HG03196 (cell line): ENCODE results near the gene LTBP1.
"Not testable (repeated sequence)": the region's sequence is repeated elsewhere in the genome, so short reads cannot be mapped to it uniquely, and the experiment has no call there.

Experiments used
- ATAC-seq: cut with Tn5 transposase; IDR thresholded peaks from one replicate; pipeline ENCODE4 v1.9.1; 2021; ENCODE audit not compliant: unreplicated experiment

Gene LTBP1

DNA sequence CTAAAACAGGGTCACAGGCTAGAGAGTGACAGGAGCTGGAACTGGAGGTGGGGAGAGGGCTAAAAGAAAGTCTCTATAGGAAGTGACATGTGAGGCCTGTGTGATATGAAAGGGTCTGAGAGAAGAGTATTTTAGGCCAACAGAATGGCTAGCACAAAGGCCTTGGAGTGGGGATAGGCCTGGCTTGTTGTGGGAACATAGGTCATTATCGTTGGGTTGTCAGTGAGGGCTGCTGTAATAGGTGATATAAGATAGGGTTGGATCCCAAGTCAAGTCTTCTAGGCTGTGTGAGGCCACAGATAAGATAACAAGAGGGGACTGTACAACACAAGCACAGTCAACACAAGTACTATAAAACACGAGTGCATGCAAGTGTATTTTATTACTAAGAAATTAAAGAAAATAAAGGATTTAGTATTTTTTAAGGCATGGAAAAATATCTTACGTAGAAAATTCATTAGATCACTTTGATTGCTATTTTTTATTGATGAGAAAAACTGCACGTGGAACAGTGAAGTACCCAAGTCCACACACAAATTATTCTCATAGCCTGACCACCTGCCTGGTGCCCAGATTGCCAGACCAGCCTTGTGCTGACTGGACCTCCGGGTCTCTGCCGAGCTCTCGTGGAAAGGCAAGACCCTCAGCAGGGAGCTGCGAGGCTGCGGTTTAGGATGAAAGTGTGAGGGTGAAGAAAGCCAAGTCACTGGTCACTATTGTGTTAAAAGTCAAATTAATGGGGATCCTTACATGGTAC is 14.1 kb downstream of the LTBP1 start:
- ATAC-seq: no peak

DNA sequence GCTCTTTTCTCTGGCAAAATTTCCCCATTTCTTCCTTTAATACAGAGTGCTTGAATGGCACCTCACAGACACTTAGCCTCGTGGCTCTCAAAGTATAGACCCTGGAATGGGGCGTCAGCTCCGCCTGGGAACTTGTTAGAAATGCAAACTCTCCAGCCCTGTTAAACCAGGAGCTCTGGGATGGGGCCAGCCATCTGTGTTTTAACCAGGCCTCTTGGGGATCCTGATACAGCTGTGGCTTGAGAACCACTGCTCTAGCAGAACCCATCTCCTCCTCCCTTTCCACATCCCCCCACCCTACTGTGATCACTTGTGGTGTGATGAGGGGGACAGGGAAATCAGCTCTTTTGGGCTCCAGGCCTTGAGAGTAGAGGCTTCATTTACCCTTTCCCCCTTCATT is 15.9 kb downstream of the LTBP1 start:
- no peak for ATAC-seq

DNA sequence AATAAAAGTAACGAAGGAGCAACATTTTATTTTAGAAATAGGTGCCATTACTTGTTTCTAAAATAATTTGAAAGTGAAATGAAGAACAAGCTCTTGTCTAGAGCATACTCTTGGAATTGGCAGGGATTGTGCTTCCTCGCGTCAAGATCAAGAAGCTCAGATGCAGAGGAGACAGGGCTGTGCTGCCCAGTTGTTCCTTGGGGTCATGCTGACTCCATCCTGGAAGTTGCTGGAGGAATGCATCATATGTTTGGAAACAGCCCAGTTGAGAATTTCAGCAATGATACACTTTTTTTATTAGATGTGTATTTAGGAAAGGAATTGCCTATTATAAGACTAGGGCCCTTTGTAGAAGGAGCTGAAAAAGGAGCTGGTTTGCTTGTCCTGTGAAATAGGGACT is 17.2 kb downstream of the LTBP1 start:
- no peak for ATAC-seq

DNA sequence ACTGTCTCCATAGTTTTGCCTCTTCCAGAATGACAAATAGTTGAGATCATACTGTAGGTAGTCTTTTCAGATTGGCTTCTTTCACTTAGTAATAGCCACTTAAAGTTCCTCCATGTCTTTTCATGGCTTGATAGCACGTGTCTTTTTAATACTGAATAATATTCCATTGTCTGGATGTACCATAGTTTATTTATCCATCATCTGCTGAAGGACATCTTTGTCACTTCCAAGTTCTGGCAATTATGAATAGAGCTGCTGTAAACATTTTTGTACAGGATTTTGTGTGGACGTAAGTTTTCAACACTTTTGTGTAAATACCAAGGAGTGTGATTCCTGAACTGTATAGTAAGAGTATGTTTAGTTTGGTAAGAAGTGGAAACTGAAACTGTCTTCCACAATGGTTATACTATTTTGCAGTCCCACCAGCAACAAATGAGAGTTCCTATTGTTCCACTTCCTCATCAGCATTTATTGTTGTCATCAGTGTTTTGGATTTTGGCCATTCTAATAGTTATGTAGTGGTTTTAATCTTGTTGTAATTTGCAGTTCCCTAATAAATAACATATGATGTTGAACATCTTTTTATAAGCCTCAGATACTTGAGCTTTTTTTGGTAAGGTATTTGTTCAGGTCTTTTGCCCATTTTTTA is 18.9 kb downstream of the LTBP1 start:
- no peak for ATAC-seq

DNA sequence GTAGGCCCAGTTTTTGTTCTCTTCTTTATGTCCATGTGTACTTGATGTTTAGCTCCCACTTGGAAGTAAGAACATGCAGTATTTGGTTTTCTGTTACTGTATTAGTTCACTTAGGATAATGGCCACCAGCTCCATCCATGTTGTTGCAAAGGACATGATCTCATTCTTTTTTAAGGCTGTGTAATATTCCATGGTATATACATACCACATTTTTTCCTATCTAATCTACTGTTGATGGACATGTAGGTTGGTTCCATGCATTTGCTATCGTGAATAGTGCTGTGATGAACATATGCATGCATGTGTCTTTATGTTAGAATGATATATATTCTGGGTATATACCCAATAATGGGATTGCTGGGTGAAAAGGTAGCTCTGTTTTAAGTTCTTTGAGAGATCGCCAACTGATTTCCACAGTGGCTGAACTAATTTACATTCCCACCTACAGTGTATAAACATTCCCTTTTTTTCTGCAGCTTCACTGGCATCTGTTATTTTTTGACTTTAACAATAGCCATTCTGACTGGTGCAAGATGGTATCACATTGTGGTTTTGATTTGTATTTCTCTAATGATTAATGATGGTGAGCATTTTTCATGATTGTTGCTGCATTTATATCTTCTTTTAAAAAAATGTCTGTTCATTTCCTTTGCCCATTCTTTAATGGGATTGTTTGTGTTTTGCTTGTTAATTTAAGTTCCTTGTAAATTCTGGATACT is 22.9 kb downstream of the LTBP1 start:
- ATAC-seq: no peak

DNA sequence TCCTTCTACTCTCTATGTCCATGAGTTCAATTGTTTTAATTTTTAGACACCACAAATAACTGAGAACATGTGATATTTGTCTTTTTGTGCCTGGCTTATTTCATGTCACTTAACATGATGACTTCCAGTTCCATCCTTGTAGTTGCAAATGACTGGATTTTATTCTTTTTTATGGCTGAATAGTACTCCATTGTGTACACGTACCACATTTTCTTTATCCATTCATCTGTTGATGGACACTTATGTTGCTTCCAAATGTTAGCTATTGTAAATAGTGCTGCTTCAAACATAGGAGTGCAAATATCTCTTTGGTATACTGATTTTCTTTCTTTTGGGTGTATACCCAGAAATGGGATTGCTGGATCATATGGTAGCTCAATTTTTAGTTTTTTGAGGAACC is 27.0 kb downstream of the LTBP1 start:
- not testable (repeated sequence) for ATAC-seq

DNA sequence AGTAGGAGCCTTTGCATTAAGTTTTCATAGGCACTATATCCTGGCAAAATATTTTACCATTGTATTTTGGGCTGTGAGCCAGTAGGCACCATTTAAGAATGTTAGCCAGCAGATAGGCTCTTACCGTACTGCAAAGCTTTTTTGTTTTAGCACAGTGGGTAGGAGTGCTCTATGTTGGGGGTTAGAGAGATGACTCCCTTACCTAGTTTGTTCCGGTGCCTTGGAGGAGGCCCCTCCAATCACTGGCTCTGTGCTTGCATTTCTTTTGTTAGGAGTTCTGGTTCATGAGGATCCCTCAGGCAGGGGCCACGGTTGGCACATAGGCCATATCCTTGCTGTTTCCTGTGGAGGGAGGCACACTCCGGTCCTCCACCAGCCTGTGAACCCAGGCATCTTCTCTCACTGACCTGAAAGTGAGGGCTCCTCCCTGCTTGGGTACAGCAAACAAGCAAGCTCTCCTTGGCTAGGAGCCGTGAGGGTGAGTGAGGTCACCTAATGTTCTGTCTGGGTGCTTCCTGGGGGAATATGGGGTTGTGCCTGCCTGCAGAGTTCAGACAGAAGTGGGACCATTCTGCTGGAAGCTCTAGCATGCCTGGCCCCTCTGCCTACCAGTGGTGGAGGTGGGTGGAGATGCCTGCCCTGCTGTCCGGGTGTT is 29.8 kb downstream of the LTBP1 start:
- no peak for ATAC-seq

DNA sequence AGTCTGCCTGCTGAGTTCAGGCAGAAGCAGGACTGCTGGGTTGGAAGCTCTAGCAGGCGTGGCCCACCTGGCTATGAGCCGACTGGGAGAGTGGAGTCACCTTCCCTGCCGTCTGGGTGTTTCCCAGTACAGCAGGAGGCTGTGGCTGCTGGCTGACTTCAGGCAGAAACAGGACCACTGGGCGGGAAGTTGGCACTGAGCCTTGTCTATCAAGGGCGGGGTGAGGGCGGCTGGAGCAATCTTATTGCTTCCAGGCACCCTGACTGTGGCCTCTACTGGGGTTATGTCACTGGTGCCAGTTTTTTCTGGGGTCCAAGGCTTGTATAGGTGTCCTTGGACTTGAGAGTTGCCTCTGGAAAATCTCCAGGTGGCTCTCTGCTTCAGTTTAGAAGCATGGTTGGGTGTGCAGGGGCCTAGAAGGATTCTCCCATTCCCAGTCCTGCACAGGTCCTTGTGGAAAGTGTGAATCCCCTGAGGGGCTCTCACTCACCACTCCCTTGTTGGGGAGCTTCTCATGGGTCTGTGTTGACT is 30.5 kb downstream of the LTBP1 start:
- ATAC-seq: no peak

DNA sequence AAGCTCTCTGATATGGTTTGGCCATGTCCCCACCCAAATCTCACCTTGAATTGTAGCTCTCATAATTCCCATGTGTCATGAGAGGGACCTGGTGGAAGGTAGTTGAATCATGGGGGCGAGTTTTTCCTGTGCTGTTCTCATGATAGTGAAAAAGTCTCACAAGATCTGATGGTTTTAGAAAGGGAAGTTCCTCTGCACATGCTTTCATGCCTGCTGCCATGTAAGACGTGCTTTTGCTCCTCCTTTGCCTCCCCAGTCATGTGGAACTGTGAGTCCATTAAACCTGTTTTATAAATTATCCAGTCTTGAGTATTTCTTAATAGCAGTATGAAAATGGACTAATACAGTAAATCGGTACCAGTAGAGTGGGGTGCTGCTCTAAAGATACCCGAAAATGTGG is 34.9 kb downstream of the LTBP1 start:
- no peak for ATAC-seq

DNA sequence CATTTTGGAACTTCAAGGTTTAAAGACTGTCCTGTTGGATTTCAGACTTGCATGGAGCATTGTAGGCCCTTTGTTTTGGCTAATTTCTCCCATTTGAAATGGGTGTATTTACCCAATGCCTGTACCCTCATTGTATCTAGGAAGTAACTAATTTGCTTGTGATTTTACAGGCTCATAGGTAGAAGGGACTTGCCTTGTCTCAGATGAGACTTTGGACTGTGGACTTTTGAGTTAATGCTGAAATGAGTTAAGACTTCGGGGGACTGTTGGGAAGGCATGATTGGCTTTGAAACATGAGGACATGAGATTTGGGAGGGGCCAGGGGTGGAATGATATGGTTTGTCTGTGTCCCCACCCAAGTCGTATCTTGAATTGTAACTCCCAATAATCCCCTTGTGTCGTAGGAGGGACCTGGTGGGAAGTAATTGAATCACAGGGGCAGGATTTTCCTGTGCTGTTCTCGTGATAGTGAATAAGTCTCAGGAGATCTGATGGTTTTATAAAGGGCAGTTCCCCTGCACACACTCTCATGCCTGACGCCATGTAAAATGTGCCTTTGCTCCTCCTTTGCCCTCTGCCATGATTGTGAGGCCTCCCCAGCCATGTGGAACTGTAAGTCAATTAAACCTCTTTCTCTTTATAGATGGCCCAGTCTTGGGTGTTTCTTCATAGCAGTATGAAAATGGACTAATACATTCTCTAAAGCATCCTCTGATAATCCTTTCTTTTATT is 36.6 kb downstream of the LTBP1 start:
- not testable (repeated sequence) for ATAC-seq

DNA sequence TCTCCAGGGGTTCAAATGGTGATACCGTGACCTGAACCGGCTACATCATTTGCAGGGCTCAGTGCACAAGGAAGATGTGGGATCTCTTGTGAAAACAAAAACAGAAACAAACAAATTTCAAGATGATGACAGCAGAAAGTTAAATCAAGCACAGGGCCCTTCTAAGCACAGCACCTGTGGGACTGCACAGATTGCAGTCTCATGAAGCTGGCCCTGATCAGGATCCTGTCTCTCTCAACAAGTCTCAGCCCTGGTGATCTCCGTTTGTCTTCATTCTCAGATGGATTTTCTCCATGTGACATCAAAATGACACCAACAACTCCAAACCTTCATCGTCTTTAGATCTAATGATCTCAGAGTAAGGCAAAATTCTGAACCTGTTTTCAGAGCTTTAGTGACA is 39.7 kb downstream of the LTBP1 start:
- ATAC-seq: no peak

DNA sequence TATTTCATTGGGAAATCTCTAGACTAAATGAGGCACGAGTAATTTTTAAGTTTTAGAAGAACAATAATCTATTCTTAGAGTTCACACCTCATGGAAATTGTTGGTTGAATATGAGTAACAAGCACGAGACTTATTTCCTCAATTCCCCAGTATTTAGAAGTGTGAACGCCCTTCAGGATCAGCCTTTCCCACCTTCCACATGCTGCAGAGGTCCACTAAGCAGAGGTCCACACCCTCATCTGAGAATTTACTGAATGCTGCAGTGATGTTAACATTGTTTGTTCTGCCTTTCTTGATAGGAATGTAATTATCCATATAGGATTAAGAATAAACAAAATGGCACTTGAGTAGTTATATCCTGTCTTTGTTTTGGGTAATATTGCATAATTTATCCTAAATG is 41.8 kb downstream of the LTBP1 start:
- no peak for ATAC-seq

DNA sequence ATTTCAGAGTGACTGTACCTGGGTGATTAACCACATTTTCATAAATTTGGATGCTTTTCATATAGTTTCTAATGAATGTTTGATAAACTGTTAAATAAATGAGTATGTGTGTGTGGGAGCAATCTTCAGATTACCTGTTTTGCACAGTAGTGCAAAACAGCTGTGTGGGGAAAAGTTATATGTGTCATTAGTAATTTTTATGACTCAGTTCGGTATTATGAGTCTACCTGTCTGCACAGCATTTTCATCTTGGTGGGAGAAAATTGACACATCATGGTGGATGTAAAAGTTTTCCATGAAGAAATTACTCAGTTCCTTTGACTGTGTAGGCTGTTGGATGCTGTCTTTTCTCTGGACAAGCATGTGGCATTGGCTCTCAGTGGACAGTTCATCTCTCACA is 43.8 kb downstream of the LTBP1 start:
- no peak for ATAC-seq

DNA sequence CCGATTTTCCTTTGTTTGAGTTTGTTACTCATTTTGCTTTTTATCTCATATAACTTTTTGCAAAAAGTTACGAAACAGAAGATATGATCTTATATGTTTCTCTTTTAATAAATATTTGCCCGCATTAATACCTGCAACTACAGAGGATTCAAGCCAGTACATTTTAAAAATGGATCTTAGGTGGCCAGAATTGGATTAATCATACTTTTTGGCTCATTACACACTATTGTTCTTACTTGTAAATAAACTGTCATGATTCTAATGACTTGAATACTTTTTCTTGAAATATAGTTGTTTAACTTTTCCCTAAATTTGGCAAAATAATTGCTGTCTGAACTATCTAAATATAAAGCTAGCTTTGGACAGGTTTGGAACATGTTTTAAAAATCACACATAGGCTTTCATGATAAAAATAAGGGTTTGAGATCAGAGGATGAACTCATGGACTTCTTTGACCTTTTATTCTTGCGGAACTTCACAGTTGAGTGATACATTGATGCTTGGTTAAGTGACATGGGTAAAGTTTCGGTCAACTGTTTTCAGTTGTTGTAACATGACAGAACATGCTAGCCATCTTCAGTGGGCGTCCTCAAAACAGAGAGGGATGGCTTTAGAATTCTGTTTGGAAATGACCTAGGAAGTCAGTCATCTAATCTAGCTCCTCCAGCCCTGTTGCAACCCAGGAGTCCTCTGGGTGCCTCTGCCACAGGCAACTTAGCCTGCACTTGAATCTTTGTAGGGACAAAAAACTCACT is 44.5 kb downstream of the LTBP1 start:
- ATAC-seq: no peak

DNA sequence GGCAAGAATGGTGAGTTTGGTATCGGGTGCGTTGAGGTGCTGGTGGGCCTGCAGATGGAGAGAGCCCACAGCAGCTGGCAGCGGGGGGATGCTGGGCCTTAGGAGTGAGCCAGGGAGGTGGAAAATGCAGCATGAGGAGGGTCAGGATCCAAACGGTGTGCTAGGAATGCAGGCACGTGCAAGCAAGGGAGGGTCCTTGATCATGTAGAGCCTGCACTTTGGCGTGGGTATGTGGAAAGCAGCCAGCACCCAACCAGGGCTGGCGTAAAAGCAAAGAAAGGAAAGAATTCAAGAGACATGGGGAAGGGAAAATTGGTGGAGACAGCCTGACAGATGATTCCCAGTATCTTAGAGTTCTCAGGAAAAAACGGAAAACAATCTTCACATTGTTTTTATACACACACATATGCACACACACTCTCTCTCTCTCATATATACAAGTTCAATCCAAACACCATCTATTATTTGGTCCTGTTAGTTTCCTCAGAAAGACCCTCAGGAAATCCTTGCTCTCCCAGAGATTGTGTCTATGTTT is 46.3 kb downstream of the LTBP1 start:
- no peak for ATAC-seq

DNA sequence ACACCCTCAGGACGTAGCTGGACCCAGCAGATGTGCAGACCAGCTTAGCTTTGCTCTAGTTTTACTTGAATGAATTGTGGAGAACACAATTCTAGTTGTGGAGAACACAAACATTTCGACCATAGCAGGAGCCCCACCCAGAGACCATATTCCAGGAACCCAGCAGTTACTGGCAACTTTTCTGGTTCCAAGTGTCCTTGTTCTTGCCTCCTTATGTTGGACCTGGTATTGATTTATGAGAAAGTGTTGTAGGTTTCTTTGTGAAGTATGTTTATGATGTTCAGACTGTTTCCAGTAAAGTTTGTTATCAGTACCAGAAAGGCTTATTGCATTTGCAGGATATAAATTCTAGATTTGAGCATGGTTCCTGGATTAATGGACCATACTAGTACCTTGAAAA is 51.0 kb downstream of the LTBP1 start:
- no peak for ATAC-seq

DNA sequence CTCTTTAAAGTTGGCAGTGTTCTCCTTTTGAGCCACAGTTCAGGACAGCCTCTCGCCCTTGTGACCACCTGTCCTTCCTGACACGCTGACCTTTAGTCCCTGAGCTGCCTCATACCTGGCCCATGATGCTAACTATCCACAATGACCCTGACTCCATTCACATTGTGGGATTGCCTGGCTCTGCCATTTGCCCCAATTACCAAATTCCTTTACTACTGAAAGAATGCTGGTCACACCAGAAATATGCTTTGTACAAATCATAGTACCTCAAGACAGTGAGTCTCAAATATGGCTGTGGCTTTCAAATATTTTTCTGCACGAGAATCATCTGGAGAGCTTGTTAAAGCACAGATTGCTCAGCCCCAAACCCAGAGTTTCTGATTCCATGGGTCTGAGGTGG is 54.2 kb downstream of the LTBP1 start:
- ATAC-seq: no peak

DNA sequence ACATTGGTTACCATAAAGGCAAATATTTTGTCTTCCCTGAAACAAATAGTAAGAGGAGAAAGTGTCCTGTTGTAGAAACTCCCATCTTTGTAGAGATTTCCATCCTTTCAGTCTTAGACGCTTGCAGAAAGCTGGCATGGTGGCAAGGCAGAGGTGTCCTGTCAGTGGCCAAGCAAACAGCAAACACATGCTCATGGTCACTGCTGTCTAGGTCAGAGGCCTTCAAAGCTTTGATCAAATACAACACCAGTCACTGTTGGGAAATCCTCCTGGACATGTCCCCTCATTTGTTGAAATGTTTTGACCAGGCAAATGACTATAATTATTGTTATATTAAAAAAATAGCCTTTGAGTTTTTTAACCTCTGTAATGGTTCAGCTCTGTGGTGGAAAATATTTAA is 55.1 kb downstream of the LTBP1 start:
- no peak for ATAC-seq

DNA sequence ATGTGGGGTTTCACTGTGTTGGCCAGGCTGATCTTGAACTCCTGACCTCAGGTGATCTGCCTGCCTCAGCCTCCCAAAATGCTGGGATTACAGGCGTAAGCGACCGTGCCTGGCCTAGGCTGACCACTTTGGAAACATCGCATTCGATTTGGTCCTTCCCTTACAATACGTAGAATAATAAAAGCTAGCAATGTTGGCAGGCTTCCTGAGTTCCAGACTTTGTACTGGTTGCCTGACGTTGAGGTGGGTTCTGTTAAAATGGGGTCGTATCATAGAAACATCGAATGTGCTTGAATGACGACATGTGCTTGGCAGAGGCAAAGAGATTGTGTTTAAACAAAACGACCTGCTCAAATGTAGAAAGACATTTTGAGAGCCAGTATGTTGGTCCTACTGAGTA is 56.1 kb downstream of the LTBP1 start:
- ATAC-seq: no peak

DNA sequence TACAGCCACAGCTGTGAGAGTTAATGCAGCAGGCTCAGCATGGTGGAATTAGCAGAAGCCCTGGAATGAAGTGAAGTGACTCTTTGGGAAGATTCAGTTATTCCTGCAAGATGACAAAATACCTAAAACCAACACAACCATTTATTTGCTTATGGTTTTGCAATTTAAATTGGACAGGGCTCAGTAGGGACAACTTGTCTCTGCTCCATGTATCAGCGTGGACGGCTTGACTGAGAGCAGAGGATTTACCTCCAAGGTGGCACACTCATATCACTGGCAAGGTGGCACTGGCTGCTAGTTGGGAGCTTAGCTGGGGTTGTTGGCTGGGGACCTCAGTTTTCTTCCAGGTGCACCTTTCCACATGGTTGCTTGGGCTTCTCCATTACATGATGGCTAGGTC is 58.3 kb downstream of the LTBP1 start:
- no peak for ATAC-seq
